ENCODE data around the gene ZNF550. TPM values are rescaled to one million over a fixed set of nuclear protein-coding genes. Genes with fewer than 3 reads are reported as not detected.

ZNF550 gene
- total and polyA plus RNA-seq, 2 experiments from 2014 or later: 9.9 to 62.4 TPM

DNA sequence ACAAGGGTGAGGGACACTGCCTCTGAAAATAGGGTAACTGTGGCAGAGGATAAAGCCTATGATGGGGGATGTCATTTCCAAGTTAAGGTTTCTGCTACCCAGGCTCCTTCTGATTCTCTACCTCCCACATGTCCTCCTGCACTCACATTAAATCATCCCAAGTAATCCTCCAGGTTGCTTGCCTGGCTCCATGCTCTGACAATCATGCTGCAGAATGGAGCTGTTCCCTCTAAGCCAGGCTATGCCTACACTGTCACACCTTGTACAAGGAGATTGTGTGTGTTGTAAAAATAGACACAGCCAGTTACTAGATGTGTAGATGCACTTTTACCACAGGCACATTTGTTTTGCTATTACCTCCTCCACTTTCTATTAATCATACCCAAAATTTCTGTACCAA lies 11.0 kb upstream of the ZNF550 start:
- H3K4me1 ChIP-seq (ENCODE audit: low read depth): no peaks in the 10 kb centered on the region
- DNase-seq (ENCODE audit: low read depth in 1 of 2, low spot score in 1 of 2): no peak
- no peak overlapping the region for H3K27ac ChIP-seq
- H3K9me3 ChIP-seq (ENCODE audit: low read depth): no peaks in the 10 kb centered on the region
- no peak overlapping the region for H3K4me3 ChIP-seq
- no peaks in the 10 kb centered on the region for H3K27me3 ChIP-seq
- TF ChIP-seq, protein P1, sequence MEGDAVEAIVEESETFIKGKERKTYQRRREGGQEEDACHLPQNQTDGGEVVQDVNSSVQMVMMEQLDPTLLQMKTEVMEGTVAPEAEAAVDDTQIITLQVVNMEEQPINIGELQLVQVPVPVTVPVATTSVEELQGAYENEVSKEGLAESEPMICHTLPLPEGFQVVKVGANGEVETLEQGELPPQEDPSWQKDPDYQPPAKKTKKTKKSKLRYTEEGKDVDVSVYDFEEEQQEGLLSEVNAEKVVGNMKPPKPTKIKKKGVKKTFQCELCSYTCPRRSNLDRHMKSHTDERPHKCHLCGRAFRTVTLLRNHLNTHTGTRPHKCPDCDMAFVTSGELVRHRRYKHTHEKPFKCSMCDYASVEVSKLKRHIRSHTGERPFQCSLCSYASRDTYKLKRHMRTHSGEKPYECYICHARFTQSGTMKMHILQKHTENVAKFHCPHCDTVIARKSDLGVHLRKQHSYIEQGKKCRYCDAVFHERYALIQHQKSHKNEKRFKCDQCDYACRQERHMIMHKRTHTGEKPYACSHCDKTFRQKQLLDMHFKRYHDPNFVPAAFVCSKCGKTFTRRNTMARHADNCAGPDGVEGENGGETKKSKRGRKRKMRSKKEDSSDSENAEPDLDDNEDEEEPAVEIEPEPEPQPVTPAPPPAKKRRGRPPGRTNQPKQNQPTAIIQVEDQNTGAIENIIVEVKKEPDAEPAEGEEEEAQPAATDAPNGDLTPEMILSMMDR (IDR thresholded peaks at IDR 0.05; ENCODE audit: low read depth, low read length): no peak
- H3K36me3 ChIP-seq: peaks cover 25% of the 10 kb centered on the region

DNA sequence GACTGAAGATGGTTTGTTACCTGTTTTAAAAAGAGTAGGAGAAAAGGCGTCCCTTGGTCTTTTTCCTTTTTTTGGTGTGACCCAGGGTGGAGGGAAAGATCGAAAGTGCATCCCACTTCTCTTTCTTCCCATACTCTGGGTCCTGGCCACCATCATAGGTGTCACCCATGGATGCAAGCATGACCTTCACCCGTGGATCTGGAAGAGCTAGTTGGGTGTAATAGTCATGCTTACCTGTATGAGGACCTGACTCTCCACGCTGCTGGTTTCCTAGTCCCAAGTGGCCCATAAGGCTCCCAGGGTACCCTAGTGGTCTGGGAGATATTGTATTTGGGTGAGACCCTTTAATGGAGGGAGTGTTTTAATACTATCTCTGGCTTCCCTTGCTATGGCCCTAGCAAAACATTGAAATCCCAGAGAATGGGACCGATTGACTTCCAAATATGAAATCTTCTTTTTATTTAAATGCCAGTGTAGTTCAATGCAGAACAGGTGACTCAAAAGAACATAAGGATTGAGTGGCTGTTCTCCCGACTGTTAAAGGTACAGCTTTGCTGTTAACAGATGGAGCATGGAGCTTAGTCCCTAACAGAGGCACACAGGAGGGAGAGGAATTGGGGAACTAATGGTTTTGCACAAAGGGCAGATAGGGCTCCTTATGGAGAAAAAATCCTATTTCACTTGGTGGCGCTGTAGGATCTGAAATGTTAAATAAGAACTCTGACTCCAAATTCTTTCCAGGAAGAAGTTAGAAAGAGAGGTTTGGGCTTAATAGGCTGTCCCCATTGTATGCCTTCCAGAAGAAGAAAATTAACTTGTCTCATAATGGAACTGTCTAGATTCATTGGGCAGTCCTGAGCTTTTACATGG lies 7.0 kb upstream of the ZNF550 start:
- Histone ChIP-seq H3K4me1 (ENCODE audit: low read depth) (no peaks in the 10 kb centered on the region), H3K27ac (no peak overlapping the region), H3K36me3 (no peaks in the 10 kb centered on the region), H3K9me3 (ENCODE audit: low read depth) (no peaks in the 10 kb centered on the region), H3K4me3 (no peak overlapping the region), H3K27me3 (no peaks in the 10 kb centered on the region)
- TF ChIP-seq, protein P1 (IDR thresholded peaks at IDR 0.05; ENCODE audit: low read depth, low read length): no peak
- peak; percentile 25 to 53 for DNase-seq (ENCODE audit: low read depth in 1 of 2, low spot score in 1 of 2)

DNA sequence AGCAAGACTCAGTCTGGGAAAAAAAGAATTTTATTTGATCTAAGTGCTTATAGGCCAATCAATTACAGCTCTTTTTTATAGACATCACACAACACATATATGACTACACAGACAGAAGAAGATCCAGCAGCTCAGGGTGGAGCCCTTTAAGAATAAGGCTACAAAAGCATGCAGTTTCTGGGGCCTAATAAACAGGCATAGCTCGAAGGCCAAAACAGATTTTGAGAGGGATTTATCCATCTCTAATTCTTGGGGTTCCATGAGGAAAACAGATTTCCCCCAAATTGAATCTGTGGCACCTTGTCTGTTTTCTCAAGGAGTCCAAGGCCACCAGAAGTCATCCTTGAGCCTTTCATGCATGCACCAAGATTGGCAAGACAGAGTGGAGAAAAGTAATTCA lies 3.9 kb upstream of the ZNF550 start:
- Histone ChIP-seq H3K9me3 (ENCODE audit: low read depth) (no peaks in the 10 kb centered on the region), H3K36me3 (no peaks in the 10 kb centered on the region), H3K27ac (no peak overlapping the region), H3K4me3 (no peak overlapping the region), H3K27me3 (no peaks in the 10 kb centered on the region), H3K4me1 (ENCODE audit: low read depth) (peaks cover under 1% of the 10 kb centered on the region)
- TF ChIP-seq, protein P1 (IDR thresholded peaks at IDR 0.05; ENCODE audit: low read depth, low read length): no peak
- DNase-seq (ENCODE audit: low read depth in 1 of 2, low spot score in 1 of 2): no peak

DNA sequence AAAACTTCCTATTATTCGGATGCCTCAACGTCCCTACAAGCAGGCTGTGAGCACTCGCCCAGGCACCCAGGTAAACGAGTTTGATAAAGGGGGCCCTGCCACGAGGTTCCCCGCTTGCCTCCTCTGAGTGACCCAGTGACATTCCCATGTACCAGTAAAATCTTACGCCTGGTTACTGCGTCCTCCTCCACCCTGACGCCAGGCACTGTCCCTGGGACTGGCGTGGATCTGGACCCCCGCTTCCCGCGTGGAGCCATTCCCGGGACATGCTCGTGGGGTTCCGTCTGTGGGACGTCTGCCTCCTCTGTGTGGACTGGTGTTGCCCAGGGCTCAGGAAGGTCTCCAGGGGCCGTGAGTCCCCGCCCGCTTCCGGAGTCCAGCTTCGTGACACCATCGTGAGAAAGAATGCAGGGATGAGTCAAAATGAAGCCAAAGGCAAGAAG lies 407 bp upstream of the ZNF550 start:
- TF ChIP-seq, protein P1 (IDR thresholded peaks at IDR 0.05; ENCODE audit: low read depth, low read length): no peak
- peak overlapping the region; percentile 84 for H3K4me3 ChIP-seq
- H3K27ac ChIP-seq: no peak overlapping the region
- peak in 1 of 2 donors; percentile 73 for DNase-seq (ENCODE audit: low read depth in 1 of 2, low spot score in 1 of 2)
- H3K4me1 ChIP-seq (ENCODE audit: low read depth): peaks cover 16% of the 10 kb centered on the region
- H3K27me3 ChIP-seq: no peaks in the 10 kb centered on the region
- no peaks in the 10 kb centered on the region for H3K9me3 ChIP-seq (ENCODE audit: low read depth)
- peaks cover 6% of the 10 kb centered on the region for H3K36me3 ChIP-seq

DNA sequence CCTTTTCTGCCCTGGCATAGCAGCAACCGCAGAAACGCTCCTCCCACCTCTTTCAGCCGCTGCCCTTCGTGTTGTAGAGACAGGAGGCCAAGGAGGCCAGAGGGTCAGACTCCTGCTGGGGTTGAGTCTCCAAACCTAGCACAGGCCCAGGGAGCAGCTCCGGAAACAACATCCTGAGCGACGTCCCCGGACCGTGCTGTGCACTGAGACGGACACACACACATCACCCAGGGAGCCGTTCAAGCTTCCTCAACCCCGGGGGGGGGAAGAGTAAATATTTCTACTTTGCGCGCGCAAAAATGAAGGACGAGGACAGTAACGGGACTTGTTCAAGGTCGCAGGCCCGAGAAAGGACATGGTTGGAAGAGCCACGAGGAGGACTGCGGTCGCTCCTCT lies 657 bp downstream of the ZNF550 start:
- H3K36me3 ChIP-seq: peaks cover 15% of the 10 kb centered on the region
- H3K4me1 ChIP-seq (ENCODE audit: low read depth): peaks cover 16% of the 10 kb centered on the region
- peak overlapping the region; percentile 71 for H3K27ac ChIP-seq
- peak overlapping the region; percentile 84 for H3K4me3 ChIP-seq
- H3K9me3 ChIP-seq (ENCODE audit: low read depth): no peaks in the 10 kb centered on the region
- H3K27me3 ChIP-seq: no peaks in the 10 kb centered on the region
- peak; percentile 35 to 41 for DNase-seq (ENCODE audit: low read depth in 1 of 2, low spot score in 1 of 2)
- TF ChIP-seq, protein P1 (IDR thresholded peaks at IDR 0.05; ENCODE audit: low read depth, low read length): no peak

Measured in cardiac muscle cell (in vitro differentiated cells and primary cell).